Measurements from ENCODE around the gene CYP2B6. TPM values are rescaled to one million over a fixed set of nuclear protein-coding genes. Genes with fewer than 3 reads are reported as not detected.

Gene CYP2B6
- total and polyA plus RNA-seq, 2 donors (not counting 3 experiments of a cell fraction or from before 2014, with no cell fraction given), result not detected

DNA sequence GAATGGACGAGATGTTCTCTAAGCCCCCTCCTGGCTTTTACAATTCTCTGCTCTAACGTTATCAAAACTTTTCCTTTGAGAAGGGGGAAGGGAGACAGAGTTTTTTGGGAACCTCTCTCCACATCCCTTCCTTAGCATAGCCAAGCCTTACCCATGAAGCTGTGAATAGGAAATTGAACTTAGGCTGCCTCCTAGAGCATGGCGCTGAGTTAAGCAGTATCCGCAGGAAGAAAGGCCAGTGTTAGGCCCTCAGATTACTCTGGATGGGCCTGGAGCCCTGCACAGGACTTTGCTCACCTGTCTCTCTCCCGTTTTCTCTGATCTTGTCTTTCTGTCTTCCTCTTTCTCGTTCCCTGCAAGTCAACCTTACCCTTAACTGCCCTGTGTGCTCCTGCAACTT lies 39.6 kb downstream of the CYP2B6 start:
- Histone ChIP-seq H3K4me2 (ENCODE audit: insufficient read depth, low read length) (no peak overlapping the region), H3K36me3 (ENCODE audit: control insufficient read depth in 2 of 2, extremely low read depth in 1 of 2, insufficient read depth in 2 of 2, low read length in 2 of 2) (no peaks in the 10 kb centered on the region), H2AFZ (ENCODE audit: low read depth, low read length) (no peak overlapping the region), H3K4me3 (replicated peaks in 1 of 3; ENCODE audit: insufficient read depth in 1 of 3, low read depth in 1 of 3, low read length in 3 of 3) (no peak overlapping the region), H3K9me3 (replicated peaks; ENCODE audit: control insufficient read depth, insufficient read depth, low read length) (no peaks in the 10 kb centered on the region), H3K9me1 (replicated peaks; ENCODE audit: control insufficient read depth, extremely low read depth, insufficient read depth, low read length) (no peaks in the 10 kb centered on the region), H4K20me1 (replicated peaks; ENCODE audit: control insufficient read depth, extremely low read depth, insufficient read depth, low read length) (no peaks in the 10 kb centered on the region), H3K4me1 (ENCODE audit: control insufficient read depth, extremely low read depth, insufficient read depth, low read length) (no peaks in the 10 kb centered on the region), H3K27me3 (ENCODE audit: control insufficient read depth in 2 of 2, insufficient read depth in 2 of 2, low read length in 2 of 2) (no peaks in the 10 kb centered on the region), H3K79me2 (ENCODE audit: control insufficient read depth, insufficient read depth, low read length) (no peaks in the 10 kb centered on the region), H3K27ac (ENCODE audit: insufficient read depth, low read depth, low read length) (no peak overlapping the region), H3K9ac (replicated peaks; ENCODE audit: extremely low read depth, insufficient read depth, low read length) (no peak overlapping the region)
- no peak for DNase-seq (ENCODE audit: low read depth, low spot score)
- TF ChIP-seq MYC (IDR thresholded peaks at IDR 0.05; ENCODE audit: low read depth, low read length) (no peak), POLR2A (IDR thresholded peaks at IDR 0.05; ENCODE audit: low read depth, low read length) (no peak), GATA2 (IDR thresholded peaks at IDR 0.05; ENCODE audit: insufficient read depth, insufficient read length, low read depth, low read length) (no peak), JUN (IDR thresholded peaks at IDR 0.05; ENCODE audit: borderline replicate concordance, insufficient read depth, insufficient read length, low read depth) (no peak), FOS (IDR thresholded peaks at IDR 0.05; ENCODE audit: borderline replicate concordance, insufficient read depth, low read length) (no peak), EZH2 (IDR thresholded peaks at IDR 0.05; ENCODE audit: borderline replicate concordance, low read depth, low read length, severe bottlenecking) (no peak), POLR2AphosphoS5 (IDR thresholded peaks at IDR 0.05; ENCODE audit: insufficient read depth, low read depth, low read length) (no peak)
- TF ChIP-seq, protein P1, sequence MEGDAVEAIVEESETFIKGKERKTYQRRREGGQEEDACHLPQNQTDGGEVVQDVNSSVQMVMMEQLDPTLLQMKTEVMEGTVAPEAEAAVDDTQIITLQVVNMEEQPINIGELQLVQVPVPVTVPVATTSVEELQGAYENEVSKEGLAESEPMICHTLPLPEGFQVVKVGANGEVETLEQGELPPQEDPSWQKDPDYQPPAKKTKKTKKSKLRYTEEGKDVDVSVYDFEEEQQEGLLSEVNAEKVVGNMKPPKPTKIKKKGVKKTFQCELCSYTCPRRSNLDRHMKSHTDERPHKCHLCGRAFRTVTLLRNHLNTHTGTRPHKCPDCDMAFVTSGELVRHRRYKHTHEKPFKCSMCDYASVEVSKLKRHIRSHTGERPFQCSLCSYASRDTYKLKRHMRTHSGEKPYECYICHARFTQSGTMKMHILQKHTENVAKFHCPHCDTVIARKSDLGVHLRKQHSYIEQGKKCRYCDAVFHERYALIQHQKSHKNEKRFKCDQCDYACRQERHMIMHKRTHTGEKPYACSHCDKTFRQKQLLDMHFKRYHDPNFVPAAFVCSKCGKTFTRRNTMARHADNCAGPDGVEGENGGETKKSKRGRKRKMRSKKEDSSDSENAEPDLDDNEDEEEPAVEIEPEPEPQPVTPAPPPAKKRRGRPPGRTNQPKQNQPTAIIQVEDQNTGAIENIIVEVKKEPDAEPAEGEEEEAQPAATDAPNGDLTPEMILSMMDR (IDR thresholded peaks at IDR 0.05; ENCODE audit: extremely low read depth in 1 of 2, insufficient read depth in 1 of 2, low read depth in 1 of 2, low read length in 2 of 2), result no peak
- TF ChIP-seq, protein P2, sequence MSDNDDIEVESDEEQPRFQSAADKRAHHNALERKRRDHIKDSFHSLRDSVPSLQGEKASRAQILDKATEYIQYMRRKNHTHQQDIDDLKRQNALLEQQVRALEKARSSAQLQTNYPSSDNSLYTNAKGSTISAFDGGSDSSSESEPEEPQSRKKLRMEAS (IDR thresholded peaks at IDR 0.05; ENCODE audit: insufficient read depth, insufficient read length), result no peak
- intact Hi-C loops (cut with micrococcal nuclease) (no loop called here), dilution Hi-C loops (cut with MboI; ENCODE audit: extremely low pct_ligation_motif_present, low sequenced_read_pairs) (no loop called here)
- FAIRE-seq, result no peak
- ChIA-PET CTCF (no interaction called here), POLR2A (no interaction called here)
- no TSS peak for BruUV-seq (replicated peaks)

Measured in endothelial cell of umbilical vein (primary cell).